Medulla oblongata (tissue), 1 donor: ENCODE measurements around the gene UGT1A7.

Experiments used
- DNase-seq: peaks from one replicate; pipeline ENCODE4 v3.0.0-alpha.2; 2015; ENCODE audit errors: extremely low spot score

Gene UGT1A7

GRCh38 chr2:233817361-233817911 is 135.7 kb downstream of the UGT1A7 start:
- no peak for DNase-seq

GRCh38 chr2:233817995-233818638 is 136.4 kb downstream of the UGT1A7 start:
- DNase-seq, result no peak

GRCh38 chr2:233818639-233819621 is 137.2 kb downstream of the UGT1A7 start:
- DNase-seq, result no peak

- no peak for DNase-seq
Measured at GRCh38 chr2:233819884-233820773, 138.4 kb downstream of the UGT1A7 start.

GRCh38 chr2:233820774-233821105 is 139.0 kb downstream of the UGT1A7 start:
- DNase-seq, result no peak

- DNase-seq, result no peak
Measured at GRCh38 chr2:233821196-233821595, 139.5 kb downstream of the UGT1A7 start.

GRCh38 chr2:233821709-233822100 is 140.0 kb downstream of the UGT1A7 start:
- DNase-seq, result no peak

- no peak for DNase-seq
Measured at GRCh38 chr2:233822101-233822771, 140.5 kb downstream of the UGT1A7 start.
